ENCODE data around the gene ST6GALNAC2.
"Not testable (repeated sequence)": the region's sequence is repeated elsewhere in the genome, so short reads cannot be mapped to it uniquely, and the experiment has no call there.

DNA sequence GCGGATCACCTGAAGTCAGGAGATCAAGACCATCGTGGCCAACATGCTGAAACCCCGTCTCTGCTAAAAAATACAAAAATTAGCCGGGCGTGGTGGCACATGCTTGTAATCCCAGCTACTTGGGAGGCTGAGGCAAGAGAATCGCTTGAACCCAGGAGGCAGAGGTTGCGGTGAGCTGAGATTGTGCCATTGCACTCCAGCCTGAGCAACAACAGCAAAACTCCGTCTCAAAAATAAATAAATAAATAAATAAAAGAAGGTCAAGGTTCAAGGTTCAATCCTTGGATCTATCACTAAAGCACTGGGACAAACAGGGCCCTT is 60.2 kb downstream of the ST6GALNAC2 start:
- not testable (repeated sequence) for TF ChIP-seq REST (IDR thresholded peaks at IDR 0.05; ENCODE audit: insufficient read depth in 1 of 2, low read depth in 2 of 2, low read length in 1 of 2); CTCF (IDR thresholded peaks at IDR 0.05); SIN3A (IDR thresholded peaks at IDR 0.05; ENCODE audit: borderline replicate concordance, insufficient read depth, low read depth, low read length); POLR2AphosphoS5 (IDR thresholded peaks at IDR 0.05; ENCODE audit: low read depth, low read length)

Measured in Panc1 (cell line).